Neural progenitor cell (in vitro differentiated cells): ENCODE results near the gene DNMT1. TPM values are rescaled to one million over a fixed set of nuclear protein-coding genes. Genes with fewer than 3 reads are reported as not detected.

Experiments used
- DNase-seq: peaks from one replicate; pipeline ENCODE4 v3.0.0-alpha.2; 2016; ENCODE audit warnings: low spot score
- H2AFZ ChIP-seq: fragments of 200-600 bp; sonication (generic); replicated peaks from 2 replicates; pipeline ENCODE4 v1.6.1; 2016; ENCODE audit warnings: antibody characterized with exemption
- H3F3A ChIP-seq: fragments of 200-600 bp; sonication (generic); 2 replicates; pipeline ENCODE4 v1.6.1; 2016; ENCODE audit warnings: antibody characterized with exemption, low read depth
- H3K27ac ChIP-seq: fragments of 200-600 bp; sonication (generic); 2 replicates; pipeline ENCODE4 v1.5.1; 2016; ENCODE audit warnings: mild to moderate bottlenecking
- H3K27me3 ChIP-seq: fragments of 200-600 bp; sonication (generic); 2 replicates; pipeline ENCODE4 v1.6.1; 2016; ENCODE audit warnings: mild to moderate bottlenecking, moderate library complexity
- H3K36me3 ChIP-seq: fragments of 200-600 bp; sonication (generic); 2 replicates; pipeline ENCODE4 v1.5.1; 2016
- H3K4me1 ChIP-seq: fragments of 200-600 bp; sonication (generic); 2 replicates; pipeline ENCODE4 v1.6.1; 2016; ENCODE audit warnings: mixed run types
- H3K4me2 ChIP-seq: fragments of 200-600 bp; sonication (generic); 2 replicates; pipeline ENCODE4 v1.6.1; 2016
- H3K4me3 ChIP-seq: fragments of 200-600 bp; sonication (generic); 2 replicates; pipeline ENCODE4 v1.5.1; 2016
- H3K79me2 ChIP-seq: fragments of 200-600 bp; sonication (generic); 2 replicates; pipeline ENCODE4 v1.6.1; 2016; ENCODE audit warnings: low read depth
- H3K9ac ChIP-seq: fragments of 200-600 bp; sonication (generic); 2 replicates; pipeline ENCODE4 v1.6.1; 2016
- H3K9me3 ChIP-seq: fragments of 200-600 bp; sonication (generic); 2 replicates; pipeline ENCODE4 v1.5.1; 2016; ENCODE audit warnings: low read depth
- H4K20me1 ChIP-seq: fragments of 200-600 bp; sonication (generic); 2 replicates; pipeline ENCODE4 v1.6.1; 2016; ENCODE audit warnings: low read depth
- H3K27ac Mint-ChIP-seq: 3 replicates; pipeline ENCODE4 v1.8.0; 2021; ENCODE audit warnings: mixed read lengths
- H3K27me3 Mint-ChIP-seq: 2 replicates; pipeline ENCODE4 v1.8.0; 2022; ENCODE audit warnings: low read depth, mild to moderate bottlenecking, inconsistent platforms, moderate library complexity, mixed read lengths; ENCODE audit not compliant: insufficient read depth
- H3K36me3 Mint-ChIP-seq: 3 replicates; pipeline ENCODE4 v1.8.0; 2021; ENCODE audit warnings: mixed read lengths
- H3K4me1 Mint-ChIP-seq: 3 replicates; pipeline ENCODE4 v1.8.0; 2021; ENCODE audit warnings: mixed read lengths
- H3K4me3 Mint-ChIP-seq: 3 replicates; pipeline ENCODE4 v1.8.0; 2021; ENCODE audit warnings: mild to moderate bottlenecking, moderate library complexity, mixed read lengths
- H3K9me3 Mint-ChIP-seq: 3 replicates; pipeline ENCODE4 v1.8.0; 2020; ENCODE audit warnings: mixed read lengths
- EZH2 ChIP-seq: fragments of 200-600 bp; sonication (generic); IDR thresholded peaks from 2 replicates; pipeline ENCODE4 v1.6.1; 2017; ENCODE audit warnings: antibody characterized with exemption, mild to moderate bottlenecking, moderate library complexity
- EZH2phosphoT487 ChIP-seq: fragments of 200-600 bp; sonication (generic); IDR thresholded peaks from 2 replicates; pipeline ENCODE4 v1.6.1; 2017; ENCODE audit warnings: antibody characterized with exemption
- total RNA-seq: library from RNA; depleted of rRNA; stranded (reverse); fragments of >200 nt; gene quantifications from 2 replicates; pipeline ENCODE4 v1.2.3, GENCODE V29; 2015; ENCODE audit warnings: low replicate concordance
- TF ChIP-seq, protein P1 (sequence below): fragments of 200-600 bp; sonication (generic); IDR thresholded peaks from 2 replicates; pipeline ENCODE4 v1.5.1; 2017; ENCODE audit warnings: antibody characterized with exemption, mild to moderate bottlenecking

DNMT1 gene
- total RNA-seq, 1 donor from 2014 or later = 203 TPM

DNA sequence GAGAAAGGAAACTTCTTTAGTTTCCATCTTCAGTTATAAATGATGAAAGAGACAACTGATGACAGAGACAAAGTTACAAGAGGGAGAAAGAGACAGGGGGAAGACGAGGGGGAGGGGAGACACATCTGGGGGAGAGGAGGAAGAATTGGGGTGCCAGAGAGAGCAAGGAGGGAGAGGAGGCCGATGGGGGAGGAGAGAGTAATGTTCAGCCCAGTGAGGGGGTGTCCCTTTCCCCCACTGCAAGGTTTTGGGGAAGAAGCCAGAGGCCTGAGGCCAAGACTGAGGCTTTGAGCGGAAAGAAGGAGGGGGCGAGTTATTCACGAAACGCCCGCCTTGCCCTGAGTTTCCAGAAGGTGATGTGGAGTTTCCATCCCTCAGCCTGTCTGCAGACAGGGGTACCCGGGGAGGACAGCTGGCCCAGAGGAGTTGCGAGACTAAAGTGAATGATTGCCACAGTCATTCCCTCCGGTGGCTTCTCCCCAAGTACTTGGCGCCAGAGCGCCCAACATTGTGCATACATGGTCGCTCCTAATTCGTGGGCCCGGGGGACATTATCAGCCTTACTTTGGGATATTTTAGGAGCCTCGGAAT is 89.1 kb downstream of the DNMT1 start:
- TF ChIP-seq, protein P1, sequence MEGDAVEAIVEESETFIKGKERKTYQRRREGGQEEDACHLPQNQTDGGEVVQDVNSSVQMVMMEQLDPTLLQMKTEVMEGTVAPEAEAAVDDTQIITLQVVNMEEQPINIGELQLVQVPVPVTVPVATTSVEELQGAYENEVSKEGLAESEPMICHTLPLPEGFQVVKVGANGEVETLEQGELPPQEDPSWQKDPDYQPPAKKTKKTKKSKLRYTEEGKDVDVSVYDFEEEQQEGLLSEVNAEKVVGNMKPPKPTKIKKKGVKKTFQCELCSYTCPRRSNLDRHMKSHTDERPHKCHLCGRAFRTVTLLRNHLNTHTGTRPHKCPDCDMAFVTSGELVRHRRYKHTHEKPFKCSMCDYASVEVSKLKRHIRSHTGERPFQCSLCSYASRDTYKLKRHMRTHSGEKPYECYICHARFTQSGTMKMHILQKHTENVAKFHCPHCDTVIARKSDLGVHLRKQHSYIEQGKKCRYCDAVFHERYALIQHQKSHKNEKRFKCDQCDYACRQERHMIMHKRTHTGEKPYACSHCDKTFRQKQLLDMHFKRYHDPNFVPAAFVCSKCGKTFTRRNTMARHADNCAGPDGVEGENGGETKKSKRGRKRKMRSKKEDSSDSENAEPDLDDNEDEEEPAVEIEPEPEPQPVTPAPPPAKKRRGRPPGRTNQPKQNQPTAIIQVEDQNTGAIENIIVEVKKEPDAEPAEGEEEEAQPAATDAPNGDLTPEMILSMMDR = no peak
- no peak for TF ChIP-seq EZH2phosphoT487
- no peak for TF ChIP-seq EZH2
- peaks cover 29% of the 10 kb centered on the region for H3K4me1 Mint-ChIP-seq
- peak overlapping the region; percentile 70 for H2AFZ ChIP-seq
- no peak overlapping the region for H3K4me2 ChIP-seq
- peaks cover 8% of the 10 kb centered on the region for H3F3A ChIP-seq
- peak overlapping the region; percentile 91 for H3K27ac Mint-ChIP-seq
- no peak overlapping the region for H3K9ac ChIP-seq
- no peak for DNase-seq
- peaks cover 7% of the 10 kb centered on the region for H3K4me1 ChIP-seq
- H3K27me3 Mint-ChIP-seq = peaks cover 4% of the 10 kb centered on the region
- no peaks in the 10 kb centered on the region for H3K9me3 Mint-ChIP-seq
- peak overlapping the region; percentile 90 for H3K4me3 ChIP-seq
- H3K4me3 Mint-ChIP-seq = peak overlapping the region; percentile 88
- no peaks in the 10 kb centered on the region for H4K20me1 ChIP-seq
- H3K9me3 ChIP-seq = no peaks in the 10 kb centered on the region
- H3K36me3 Mint-ChIP-seq = peaks cover 14% of the 10 kb centered on the region
- no peaks in the 10 kb centered on the region for H3K36me3 ChIP-seq
- H3K27ac ChIP-seq = no peak overlapping the region
- no peaks in the 10 kb centered on the region for H3K27me3 ChIP-seq
- H3K79me2 ChIP-seq = peaks cover 25% of the 10 kb centered on the region

DNA sequence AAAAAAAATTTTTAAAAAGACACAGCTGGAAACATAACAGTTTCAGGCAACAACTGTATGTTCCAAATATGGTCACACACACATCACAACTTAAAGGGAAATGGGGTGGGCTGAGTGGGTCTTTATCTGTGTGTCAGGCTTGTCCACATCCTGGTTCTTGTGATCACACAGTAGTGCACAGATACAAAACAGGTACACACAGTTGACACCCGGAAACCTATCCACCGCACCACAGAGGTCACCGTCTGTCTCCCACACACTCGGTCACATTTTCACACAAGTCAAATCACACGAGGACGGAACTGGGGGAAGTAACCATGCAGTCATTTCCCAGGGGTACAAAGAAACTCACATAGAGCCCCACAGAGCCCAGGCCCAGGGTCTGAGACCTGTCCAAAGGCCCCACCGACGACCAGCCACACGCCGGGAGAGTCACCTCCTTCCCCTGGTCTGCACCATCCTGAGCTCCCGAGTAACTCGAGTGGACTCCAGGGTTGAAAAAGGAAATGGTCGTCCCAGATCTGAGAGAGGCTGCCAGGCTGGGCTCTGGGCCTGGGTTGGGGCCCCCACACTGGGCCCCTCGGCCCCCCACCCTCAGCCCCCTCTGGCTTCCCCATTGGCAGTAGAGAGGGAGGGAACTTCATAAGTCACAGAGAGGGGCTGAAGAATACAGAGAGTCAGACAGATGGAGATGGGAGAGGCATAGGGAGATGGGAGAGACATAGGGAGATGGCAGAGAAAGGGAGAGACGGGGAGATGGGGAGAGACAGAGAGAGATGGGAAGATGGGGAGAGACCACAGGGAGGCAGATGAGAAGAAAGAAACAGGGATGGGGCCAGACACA is 89.9 kb downstream of the DNMT1 start:
- Histone ChIP-seq H3K9me3 (no peaks in the 10 kb centered on the region), H2AFZ (peak overlapping the region; percentile 70), H3K4me1 (peaks cover 7% of the 10 kb centered on the region), H3F3A (peaks cover 8% of the 10 kb centered on the region), H3K79me2 (peaks cover 25% of the 10 kb centered on the region), H3K27me3 (no peaks in the 10 kb centered on the region), H3K36me3 (no peaks in the 10 kb centered on the region), H3K27ac (no peak overlapping the region), H3K4me2 (no peak overlapping the region), H3K9ac (no peak overlapping the region), H3K4me3 (no peak overlapping the region), H4K20me1 (no peaks in the 10 kb centered on the region)
- TF ChIP-seq EZH2 (no peak), EZH2phosphoT487 (no peak)
- TF ChIP-seq, protein P1 = no peak
- Mint-ChIP-seq H3K36me3 (peaks cover 13% of the 10 kb centered on the region), H3K4me3 (peak overlapping the region; percentile 88), H3K9me3 (no peaks in the 10 kb centered on the region), H3K4me1 (peaks cover 29% of the 10 kb centered on the region), H3K27me3 (peaks cover 4% of the 10 kb centered on the region), H3K27ac (peak overlapping the region; percentile 91)
- DNase-seq = no peak

DNA sequence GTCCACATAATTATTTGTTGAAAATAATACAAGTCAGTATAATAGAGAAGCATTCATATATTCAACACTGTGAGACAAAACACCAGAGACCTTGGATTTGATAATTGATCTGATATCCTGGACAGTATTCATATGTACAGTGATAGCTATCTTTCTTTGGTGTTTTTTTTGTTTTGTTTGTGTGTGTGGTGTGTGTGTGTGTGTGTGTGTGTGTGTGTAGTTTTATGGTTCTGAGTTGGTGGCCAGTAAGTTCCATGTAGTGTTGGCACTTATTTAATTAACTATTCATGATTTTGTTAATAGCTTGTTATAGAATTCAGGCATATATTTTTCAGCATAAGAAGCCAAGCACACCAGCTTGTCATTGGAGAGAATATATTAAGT is 90.6 kb downstream of the DNMT1 start:
- H3K9me3 ChIP-seq = no peaks in the 10 kb centered on the region
- H3K4me2 ChIP-seq = no peak overlapping the region
- peaks cover 8% of the 10 kb centered on the region for H3F3A ChIP-seq
- H4K20me1 ChIP-seq = no peaks in the 10 kb centered on the region
- Mint-ChIP-seq H3K9me3 (no peaks in the 10 kb centered on the region), H3K4me3 (no peak overlapping the region), H3K27me3 (peaks cover 4% of the 10 kb centered on the region), H3K36me3 (peaks cover 7% of the 10 kb centered on the region), H3K4me1 (peaks cover 29% of the 10 kb centered on the region), H3K27ac (no peak overlapping the region)
- no peak overlapping the region for H3K4me3 ChIP-seq
- no peak for DNase-seq
- H3K36me3 ChIP-seq = no peaks in the 10 kb centered on the region
- no peak overlapping the region for H3K9ac ChIP-seq
- no peak overlapping the region for H2AFZ ChIP-seq
- TF ChIP-seq, protein P1 = no peak
- TF ChIP-seq EZH2phosphoT487 (no peak), EZH2 (no peak)
- H3K79me2 ChIP-seq = peaks cover 25% of the 10 kb centered on the region
- no peak overlapping the region for H3K27ac ChIP-seq
- no peaks in the 10 kb centered on the region for H3K27me3 ChIP-seq
- H3K4me1 ChIP-seq = peaks cover 7% of the 10 kb centered on the region
